Articular chondrocyte of knee joint (primary cell): ENCODE results near the gene ZNF574. TPM values are rescaled to one million over a fixed set of nuclear protein-coding genes. Genes with fewer than 3 reads are reported as not detected.

ENCODE experiments used
- total RNA-seq: library from RNA; depleted of rRNA; stranded (reverse); fragments of >200 nt; gene quantifications from 2 replicates; pipeline ENCODE4 v1.2.3, GENCODE V29; 2012

The ZNF574 gene, protein sequence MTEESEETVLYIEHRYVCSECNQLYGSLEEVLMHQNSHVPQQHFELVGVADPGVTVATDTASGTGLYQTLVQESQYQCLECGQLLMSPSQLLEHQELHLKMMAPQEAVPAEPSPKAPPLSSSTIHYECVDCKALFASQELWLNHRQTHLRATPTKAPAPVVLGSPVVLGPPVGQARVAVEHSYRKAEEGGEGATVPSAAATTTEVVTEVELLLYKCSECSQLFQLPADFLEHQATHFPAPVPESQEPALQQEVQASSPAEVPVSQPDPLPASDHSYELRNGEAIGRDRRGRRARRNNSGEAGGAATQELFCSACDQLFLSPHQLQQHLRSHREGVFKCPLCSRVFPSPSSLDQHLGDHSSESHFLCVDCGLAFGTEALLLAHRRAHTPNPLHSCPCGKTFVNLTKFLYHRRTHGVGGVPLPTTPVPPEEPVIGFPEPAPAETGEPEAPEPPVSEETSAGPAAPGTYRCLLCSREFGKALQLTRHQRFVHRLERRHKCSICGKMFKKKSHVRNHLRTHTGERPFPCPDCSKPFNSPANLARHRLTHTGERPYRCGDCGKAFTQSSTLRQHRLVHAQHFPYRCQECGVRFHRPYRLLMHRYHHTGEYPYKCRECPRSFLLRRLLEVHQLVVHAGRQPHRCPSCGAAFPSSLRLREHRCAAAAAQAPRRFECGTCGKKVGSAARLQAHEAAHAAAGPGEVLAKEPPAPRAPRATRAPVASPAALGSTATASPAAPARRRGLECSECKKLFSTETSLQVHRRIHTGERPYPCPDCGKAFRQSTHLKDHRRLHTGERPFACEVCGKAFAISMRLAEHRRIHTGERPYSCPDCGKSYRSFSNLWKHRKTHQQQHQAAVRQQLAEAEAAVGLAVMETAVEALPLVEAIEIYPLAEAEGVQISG
- total RNA-seq: 11.0 and 13.8 TPM in 2 replicates

DNA sequence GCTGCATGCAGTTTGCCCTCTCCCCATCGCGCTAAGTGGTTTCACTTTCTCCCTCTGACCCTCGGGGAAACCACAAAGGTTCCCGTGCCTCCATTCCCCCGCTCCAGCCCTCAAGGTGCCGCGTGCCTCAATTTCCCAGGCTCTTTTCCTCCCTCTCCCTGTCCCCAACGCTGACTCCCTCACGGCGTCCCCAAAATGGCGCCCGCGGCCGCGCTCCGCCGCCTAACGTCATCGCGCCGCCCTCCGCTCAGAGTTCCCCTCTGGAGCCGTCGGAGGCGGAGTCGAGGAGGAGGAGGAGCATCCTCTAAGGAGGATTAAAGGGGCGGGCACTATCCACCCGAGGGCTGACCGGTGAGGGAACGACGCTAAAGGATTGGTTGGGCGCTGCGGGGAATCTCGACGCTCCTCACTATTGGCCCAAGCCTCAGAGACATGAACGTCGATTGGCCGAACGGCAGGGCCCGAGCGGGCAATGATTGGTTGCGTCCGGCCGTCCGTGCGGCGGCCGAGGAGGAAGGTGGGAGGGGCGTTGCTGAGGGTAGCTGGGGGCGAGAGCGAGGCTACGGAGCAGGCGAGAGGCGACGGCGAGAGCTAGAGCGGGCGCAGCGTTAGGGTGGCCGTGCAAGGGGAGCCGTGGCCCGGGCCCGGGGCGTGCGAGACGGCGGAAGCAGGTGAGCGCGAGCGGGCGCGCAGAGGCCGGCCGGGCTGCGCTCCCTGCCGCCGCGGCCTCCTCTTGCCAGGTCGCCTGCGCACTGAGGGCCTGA lies at the start of gene ZNF574:
Gene ZNF574 (plus strand): TSS at position 551 of the 764 bp plus-strand sequence. CDS start 2,441 bp downstream, outside the sequence.

GRCh38 chr19:42069619-42070351 lies 6.2 kb upstream of the ZNF574 start, which contains the start of gene GRIK5:
GRIK5 (minus strand) TSS chr19:42070206; CDS start chr19:42065770, 4,436 bp downstream.

Other genes starting within 250 kb of the ZNF574 start
- gene LYPD4, start 231.5 kb upstream of the ZNF574 start, total RNA-seq: not detected in 2 replicates
- not detected in 2 replicates for gene DMRTC2, start 231.1 kb upstream of the ZNF574 start, total RNA-seq
- 776 and 788 TPM in 2 replicates for gene RPS19, start 215.9 kb upstream of the ZNF574 start, total RNA-seq
- not detected in 2 replicates for gene CD79A, start 198.9 kb upstream of the ZNF574 start, total RNA-seq
- 27.0 and 28.2 TPM in 2 replicates for gene ARHGEF1, start 193.0 kb upstream of the ZNF574 start, total RNA-seq
- gene ERFL, start 147.7 kb upstream of the ZNF574 start, total RNA-seq: 0.11 TPM in 1 of 2 replicates, not detected in the other
- gene RABAC1, start 116.8 kb upstream of the ZNF574 start, total RNA-seq: 95.6 and 100 TPM in 2 replicates
- gene ATP1A3, start 81.9 kb upstream of the ZNF574 start, total RNA-seq: 0.52 and 0.65 TPM in 2 replicates
- gene GRIK5, start 6.0 kb upstream of the ZNF574 start, total RNA-seq: 0.22 and 0.26 TPM in 2 replicates
- 0.39 and 0.65 TPM in 2 replicates for gene POU2F2, start 56.3 kb downstream of the ZNF574 start, total RNA-seq
- 16.5 and 17.9 TPM in 2 replicates for gene DEDD2, start 141.5 kb downstream of the ZNF574 start, total RNA-seq
- 11.4 and 13.3 TPM in 2 replicates for gene ZNF526, start 144.1 kb downstream of the ZNF574 start, total RNA-seq
- 14.4 and 15.0 TPM in 2 replicates for gene GSK3A, start 166.4 kb downstream of the ZNF574 start, total RNA-seq
- 27.7 and 49.8 TPM in 2 replicates for gene ERF, start 179.0 kb downstream of the ZNF574 start, total RNA-seq
- gene CIC, start 193.1 kb downstream of the ZNF574 start, total RNA-seq: 24.4 and 24.6 TPM in 2 replicates
- 0.39 and 0.43 TPM in 2 replicates for gene PRR19, start 226.0 kb downstream of the ZNF574 start, total RNA-seq
- 12.2 and 15.0 TPM in 2 replicates for gene PAFAH1B3, start 226.5 kb downstream of the ZNF574 start, total RNA-seq
- gene TMEM145, start 237.1 kb downstream of the ZNF574 start, total RNA-seq: not detected in 2 replicates
- 19.2 and 19.6 TPM in 2 replicates for gene MEGF8, start 249.5 kb downstream of the ZNF574 start, total RNA-seq